CD4-positive, alpha-beta T cell treated with Interferon alpha-2 for 1 hour (primary cell): ENCODE measurements around the gene CNTNAP2.

Experiments
- DNase-seq, 2 donors: peaks; one replicate each; pipeline ENCODE4 v3.0.0-alpha.2; 2020 to 2022

Gene CNTNAP2

GRCh38 chr7:148084138-148084537 lies 1967.5 kb downstream of the CNTNAP2 start:
- peak in 1 of 2 donors; percentile 2 for DNase-seq

GRCh38 chr7:148091882-148092281 lies 1975.3 kb downstream of the CNTNAP2 start:
- DNase-seq, result no peak

- DNase-seq, result no peak
Measured at GRCh38 chr7:148093375-148094166, 1977.0 kb downstream of the CNTNAP2 start.

- DNase-seq, result no peak
Measured at GRCh38 chr7:148095066-148095465, 1978.5 kb downstream of the CNTNAP2 start.

- DNase-seq, result no peak
Measured at GRCh38 chr7:148104136-148104716, 1987.6 kb downstream of the CNTNAP2 start.

GRCh38 chr7:148104924-148105323 lies 1988.3 kb downstream of the CNTNAP2 start:
- DNase-seq, result no peak

- no peak for DNase-seq
Measured at GRCh38 chr7:148105853-148106252, 1989.3 kb downstream of the CNTNAP2 start.

GRCh38 chr7:148107443-148108127 lies 1991.0 kb downstream of the CNTNAP2 start:
- DNase-seq, result no peak

- no peak for DNase-seq
Measured at GRCh38 chr7:148108381-148108780, 1991.8 kb downstream of the CNTNAP2 start.

- no peak for DNase-seq
Measured at GRCh38 chr7:148110097-148110868, 1993.7 kb downstream of the CNTNAP2 start.

GRCh38 chr7:148114804-148115203 lies 1998.2 kb downstream of the CNTNAP2 start:
- DNase-seq, result no peak

- DNase-seq, result no peak
Measured at GRCh38 chr7:148115308-148115707, 1998.7 kb downstream of the CNTNAP2 start.

GRCh38 chr7:148116195-148116594 lies 1999.6 kb downstream of the CNTNAP2 start:
- no peak for DNase-seq

GRCh38 chr7:148116829-148117403 lies 2000.3 kb downstream of the CNTNAP2 start:
- no peak for DNase-seq

GRCh38 chr7:148118371-148118770 lies 2001.8 kb downstream of the CNTNAP2 start:
- no peak for DNase-seq

- DNase-seq, result no peak
Measured at GRCh38 chr7:148121401-148121800, 2004.8 kb downstream of the CNTNAP2 start.

GRCh38 chr7:148121847-148122246 lies 2005.2 kb downstream of the CNTNAP2 start:
- no peak for DNase-seq

- DNase-seq, result no peak
Measured at GRCh38 chr7:148124477-148124876, 2007.9 kb downstream of the CNTNAP2 start.

GRCh38 chr7:148127374-148127773 lies 2010.8 kb downstream of the CNTNAP2 start:
- DNase-seq, result no peak

- no peak for DNase-seq
Measured at GRCh38 chr7:148129023-148129422, 2012.4 kb downstream of the CNTNAP2 start.

GRCh38 chr7:148135116-148135515 lies 2018.5 kb downstream of the CNTNAP2 start:
- DNase-seq, result no peak

- DNase-seq, result no peak
Measured at GRCh38 chr7:148135997-148136396, 2019.4 kb downstream of the CNTNAP2 start.
